GM19099 (cell line): ENCODE data around the gene SNX10.

Source experiments
- POLR2A ChIP-seq: IDR thresholded peaks from 3 replicates; pipeline ENCODE4 v1.6.1; 2011; ENCODE audit warnings: low read depth; ENCODE audit not compliant: insufficient read length; ENCODE audit errors: extremely low read depth

The SNX10 gene

DNA sequence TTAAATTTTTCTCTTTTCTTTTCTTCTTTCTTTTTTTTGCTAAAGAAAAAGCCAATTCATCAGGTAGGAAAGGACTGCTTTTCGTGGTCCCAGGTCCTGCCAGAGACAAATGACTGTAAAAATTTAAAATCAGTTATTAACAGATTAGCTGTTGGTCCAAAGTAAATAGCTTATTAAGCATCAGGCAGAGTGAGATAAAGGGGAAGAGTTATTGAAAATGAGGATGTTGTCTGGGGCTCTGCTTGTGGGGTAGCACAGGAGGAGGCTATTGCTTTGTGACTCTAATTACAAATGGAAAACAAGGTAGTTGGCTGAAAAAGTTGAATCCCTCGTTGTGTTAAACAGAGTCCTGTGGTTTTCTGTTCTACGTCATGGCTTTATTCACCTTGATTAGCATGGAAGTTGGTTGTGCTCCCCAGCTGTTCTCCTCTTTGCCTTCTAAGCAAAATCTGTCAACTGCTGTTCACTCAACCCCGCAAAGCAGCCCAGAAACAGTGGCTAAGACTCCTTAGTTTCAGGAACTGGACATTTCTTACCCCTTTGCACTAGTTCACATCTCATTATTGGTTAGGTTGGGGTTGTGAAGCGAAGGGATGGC is 128.9 kb downstream of the SNX10 start:
- no peak for TF ChIP-seq POLR2A

DNA sequence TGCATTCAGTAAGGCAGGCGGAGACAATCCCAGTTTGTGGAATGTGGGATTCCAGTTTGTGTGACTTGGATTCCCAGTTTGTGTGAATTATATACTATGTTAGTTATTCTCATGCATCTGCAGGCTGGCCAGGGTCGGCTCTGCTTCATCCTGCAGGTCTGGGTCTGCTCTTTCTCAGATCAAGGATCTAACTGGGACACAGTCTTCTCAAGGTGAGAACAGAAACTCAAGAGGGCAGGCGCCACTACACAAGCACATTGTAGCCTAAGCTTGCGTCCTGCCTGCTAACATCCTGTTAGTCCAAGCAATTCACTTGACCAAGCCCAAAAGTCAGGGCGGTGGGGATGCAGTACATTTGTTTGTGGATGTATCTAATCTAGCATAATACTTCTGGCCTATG is 131.1 kb downstream of the SNX10 start:
- no peak for TF ChIP-seq POLR2A

DNA sequence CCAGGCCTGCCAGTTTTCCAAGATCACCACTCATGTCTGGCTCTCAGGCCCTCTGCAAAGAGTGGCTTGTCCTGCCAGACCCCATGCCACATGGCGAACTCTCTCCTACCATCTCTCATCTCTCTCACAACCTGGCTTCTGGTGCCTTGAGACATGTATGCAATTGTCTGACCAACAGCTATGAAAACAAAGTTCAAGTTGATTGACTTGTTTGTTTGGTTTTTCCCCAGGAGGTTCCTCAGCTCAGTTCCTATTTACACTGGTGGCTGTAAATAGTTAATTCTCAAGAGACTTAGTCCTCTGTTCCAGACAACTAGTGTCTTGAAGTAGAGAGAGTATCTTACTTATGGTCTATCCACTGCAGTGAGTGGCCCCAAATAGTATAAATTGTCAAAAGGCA is 131.8 kb downstream of the SNX10 start:
- TF ChIP-seq POLR2A: no peak
